ENCODE results near the gene GLRX.
"Not testable (repeated sequence)": the region's sequence is repeated elsewhere in the genome, so short reads cannot be mapped to it uniquely, and the experiment has no call there.

Gene GLRX

GRCh38 chr5:95858023-95858461, 35.5 kb upstream of the GLRX start:
- Histone ChIP-seq H3K9ac (ENCODE audit: insufficient read length) (no peak overlapping the region), H3K27ac (no peak overlapping the region), H3K4me3 (no peak overlapping the region), H3K36me3 (ENCODE audit: insufficient read depth, low read length) (no peaks in the 10 kb centered on the region), H3K9me3 (ENCODE audit: low read depth, low read length) (no peaks in the 10 kb centered on the region)
- no peak for DNase-seq (ENCODE audit: low read depth, low spot score)
- no peak for TF ChIP-seq FOXP2 (optimal IDR thresholded peaks at IDR 0.05; ENCODE audit: control extremely low read depth, extremely low read length, insufficient read depth)
- no peak for TF ChIP-seq EZH2 (IDR thresholded peaks at IDR 0.05)
- TF ChIP-seq POLR2AphosphoS5 (IDR thresholded peaks at IDR 0.05; ENCODE audit: borderline replicate concordance, low read depth, low read length), result no peak

GRCh38 chr5:95857185-95857945, 34.8 kb upstream of the GLRX start:
- Histone ChIP-seq H3K36me3 (ENCODE audit: insufficient read depth, low read length) (no peaks in the 10 kb centered on the region), H3K4me3 (no peak overlapping the region), H3K9ac (ENCODE audit: insufficient read length) (no peak overlapping the region), H3K27ac (no peak overlapping the region), H3K9me3 (ENCODE audit: low read depth, low read length) (no peaks in the 10 kb centered on the region)
- DNase-seq (ENCODE audit: low read depth, low spot score), result no peak
- no peak for TF ChIP-seq EZH2 (IDR thresholded peaks at IDR 0.05)
- TF ChIP-seq FOXP2 (optimal IDR thresholded peaks at IDR 0.05; ENCODE audit: control extremely low read depth, extremely low read length, insufficient read depth), result no peak
- TF ChIP-seq POLR2AphosphoS5 (IDR thresholded peaks at IDR 0.05; ENCODE audit: borderline replicate concordance, low read depth, low read length), result no peak

- Histone ChIP-seq H3K9ac (ENCODE audit: insufficient read length) (no peak overlapping the region), H3K9me3 (ENCODE audit: low read depth, low read length) (no peaks in the 10 kb centered on the region), H3K27ac (no peak overlapping the region), H3K36me3 (ENCODE audit: insufficient read depth, low read length) (no peaks in the 10 kb centered on the region), H3K4me3 (no peak overlapping the region)
- DNase-seq (ENCODE audit: low read depth, low spot score), result no peak
- TF ChIP-seq EZH2 (IDR thresholded peaks at IDR 0.05) (no peak), FOXP2 (optimal IDR thresholded peaks at IDR 0.05; ENCODE audit: control extremely low read depth, extremely low read length, insufficient read depth) (no peak), POLR2AphosphoS5 (IDR thresholded peaks at IDR 0.05; ENCODE audit: borderline replicate concordance, low read depth, low read length) (no peak)
Observed at GRCh38 chr5:95856501-95856981, 34.0 kb upstream of the GLRX start.

- no peak for TF ChIP-seq FOXP2 (optimal IDR thresholded peaks at IDR 0.05; ENCODE audit: control extremely low read depth, extremely low read length, insufficient read depth)
- TF ChIP-seq POLR2AphosphoS5 (IDR thresholded peaks at IDR 0.05; ENCODE audit: borderline replicate concordance, low read depth, low read length), result no peak
- no peak for TF ChIP-seq EZH2 (IDR thresholded peaks at IDR 0.05)
- no peak for DNase-seq (ENCODE audit: low read depth, low spot score)
- no peak overlapping the region for H3K27ac ChIP-seq
- H3K36me3 ChIP-seq (ENCODE audit: insufficient read depth, low read length), result no peaks in the 10 kb centered on the region
- H3K4me3 ChIP-seq, result no peak overlapping the region
- H3K9me3 ChIP-seq (ENCODE audit: low read depth, low read length), result no peaks in the 10 kb centered on the region
- H3K9ac ChIP-seq (ENCODE audit: insufficient read length), result no peak overlapping the region
Observed at GRCh38 chr5:95853490-95853889, 31.0 kb upstream of the GLRX start.

GRCh38 chr5:95852567-95852966, 30.0 kb upstream of the GLRX start:
- DNase-seq (ENCODE audit: low read depth, low spot score), result no peak
- no peaks in the 10 kb centered on the region for H3K36me3 ChIP-seq (ENCODE audit: insufficient read depth, low read length)
- TF ChIP-seq POLR2AphosphoS5 (IDR thresholded peaks at IDR 0.05; ENCODE audit: borderline replicate concordance, low read depth, low read length), result no peak
- no peak for TF ChIP-seq FOXP2 (optimal IDR thresholded peaks at IDR 0.05; ENCODE audit: control extremely low read depth, extremely low read length, insufficient read depth)
- TF ChIP-seq EZH2 (IDR thresholded peaks at IDR 0.05), result no peak
- H3K9me3 ChIP-seq (ENCODE audit: low read depth, low read length), result no peaks in the 10 kb centered on the region
- no peak overlapping the region for H3K27ac ChIP-seq
- no peak overlapping the region for H3K4me3 ChIP-seq
- H3K9ac ChIP-seq (ENCODE audit: insufficient read length), result no peak overlapping the region

GRCh38 chr5:95851141-95851540, 28.6 kb upstream of the GLRX start:
- H3K36me3 ChIP-seq (ENCODE audit: insufficient read depth, low read length); H3K4me3 ChIP-seq; DNase-seq (ENCODE audit: low read depth, low spot score): not testable (repeated sequence)

GRCh38 chr5:95850391-95850894, 27.9 kb upstream of the GLRX start:
- DNase-seq (ENCODE audit: low read depth, low spot score), result no peak
- Histone ChIP-seq H3K9me3 (ENCODE audit: low read depth, low read length) (no peaks in the 10 kb centered on the region), H3K27ac (no peak overlapping the region), H3K4me3 (no peak overlapping the region), H3K36me3 (ENCODE audit: insufficient read depth, low read length) (no peaks in the 10 kb centered on the region), H3K9ac (ENCODE audit: insufficient read length) (no peak overlapping the region)
- no peak for TF ChIP-seq EZH2 (IDR thresholded peaks at IDR 0.05)
- TF ChIP-seq POLR2AphosphoS5 (IDR thresholded peaks at IDR 0.05; ENCODE audit: borderline replicate concordance, low read depth, low read length), result no peak
- no peak for TF ChIP-seq FOXP2 (optimal IDR thresholded peaks at IDR 0.05; ENCODE audit: control extremely low read depth, extremely low read length, insufficient read depth)

More at GRCh38 chr5:95851141-95851540, 28.6 kb upstream of the GLRX start:
- H3K9ac ChIP-seq (ENCODE audit: insufficient read length); H3K9me3 ChIP-seq (ENCODE audit: low read depth, low read length); H3K27ac ChIP-seq: not testable (repeated sequence)

GRCh38 chr5:95848701-95849100, 26.2 kb upstream of the GLRX start:
- Histone ChIP-seq H3K9ac (ENCODE audit: insufficient read length) (no peak overlapping the region), H3K4me3 (no peak overlapping the region), H3K9me3 (ENCODE audit: low read depth, low read length) (no peaks in the 10 kb centered on the region), H3K27ac (no peak overlapping the region), H3K36me3 (ENCODE audit: insufficient read depth, low read length) (no peaks in the 10 kb centered on the region)
- no peak for TF ChIP-seq EZH2 (IDR thresholded peaks at IDR 0.05)
- TF ChIP-seq FOXP2 (optimal IDR thresholded peaks at IDR 0.05; ENCODE audit: control extremely low read depth, extremely low read length, insufficient read depth), result no peak
- TF ChIP-seq POLR2AphosphoS5 (IDR thresholded peaks at IDR 0.05; ENCODE audit: borderline replicate concordance, low read depth, low read length), result no peak
- no peak for DNase-seq (ENCODE audit: low read depth, low spot score)

GRCh38 chr5:95847261-95847592, 24.7 kb upstream of the GLRX start:
- no peak overlapping the region for H3K27ac ChIP-seq
- H3K4me3 ChIP-seq, result no peak overlapping the region
- TF ChIP-seq POLR2AphosphoS5 (IDR thresholded peaks at IDR 0.05; ENCODE audit: borderline replicate concordance, low read depth, low read length), result no peak
- no peak for TF ChIP-seq EZH2 (IDR thresholded peaks at IDR 0.05)
- TF ChIP-seq FOXP2 (optimal IDR thresholded peaks at IDR 0.05; ENCODE audit: control extremely low read depth, extremely low read length, insufficient read depth), result no peak
- no peak for DNase-seq (ENCODE audit: low read depth, low spot score)
- H3K9me3 ChIP-seq (ENCODE audit: low read depth, low read length), result no peaks in the 10 kb centered on the region
- no peaks in the 10 kb centered on the region for H3K36me3 ChIP-seq (ENCODE audit: insufficient read depth, low read length)
- H3K9ac ChIP-seq (ENCODE audit: insufficient read length), result no peak overlapping the region

Measured in SK-N-MC (cell line).